ENCODE measurements around the gene MUCL1.
"Not testable (repeated sequence)": the region's sequence is repeated elsewhere in the genome, so short reads cannot be mapped to it uniquely, and the experiment has no call there.

- TF ChIP-seq CTCF (IDR thresholded peaks at IDR 0.05; ENCODE audit: insufficient read depth, low read length); REST (IDR thresholded peaks at IDR 0.05; ENCODE audit: insufficient replicate concordance, low read depth); POLR2AphosphoS5 (IDR thresholded peaks at IDR 0.05; ENCODE audit: low read depth); GABPA (IDR thresholded peaks at IDR 0.05; ENCODE audit: low read depth); SPI1 (IDR thresholded peaks at IDR 0.05; ENCODE audit: borderline replicate concordance, low read depth): not testable (repeated sequence)
Measured at GRCh38 chr12:54882597-54882996, 28.3 kb downstream of the MUCL1 start.
